Hepatic stellate cell (primary cell): ENCODE measurements around the gene IL12RB2.

ENCODE experiments used
- DNase-seq: peaks from one replicate; pipeline ENCODE4 v3.0.0; 2011; ENCODE audit warnings: low spot score

The IL12RB2 gene

DNA sequence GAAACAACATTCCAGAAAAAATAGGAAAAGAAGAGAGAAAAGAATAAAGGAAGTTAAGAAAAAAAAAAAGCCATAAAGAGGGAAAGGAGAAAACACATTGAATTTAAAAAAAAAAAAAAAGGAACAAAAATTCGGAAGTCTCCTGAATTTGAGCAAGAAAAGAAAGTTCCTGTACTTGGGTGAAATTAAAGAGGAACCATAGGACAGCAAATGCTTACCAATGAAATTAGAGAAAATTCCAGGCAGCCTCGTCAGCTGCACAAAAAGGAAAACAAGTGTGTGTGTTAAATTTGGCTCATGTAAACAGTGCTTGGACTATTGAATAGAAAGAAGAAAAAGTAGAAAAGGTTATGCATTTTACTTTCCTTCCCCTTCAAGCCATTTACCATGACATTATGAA, 4.9 kb downstream of the IL12RB2 start:
- no peak for DNase-seq

- no peak for DNase-seq
These were observed 6.4 kb downstream of the IL12RB2 start for GRCh38 chr1:67313934-67314671.

DNA sequence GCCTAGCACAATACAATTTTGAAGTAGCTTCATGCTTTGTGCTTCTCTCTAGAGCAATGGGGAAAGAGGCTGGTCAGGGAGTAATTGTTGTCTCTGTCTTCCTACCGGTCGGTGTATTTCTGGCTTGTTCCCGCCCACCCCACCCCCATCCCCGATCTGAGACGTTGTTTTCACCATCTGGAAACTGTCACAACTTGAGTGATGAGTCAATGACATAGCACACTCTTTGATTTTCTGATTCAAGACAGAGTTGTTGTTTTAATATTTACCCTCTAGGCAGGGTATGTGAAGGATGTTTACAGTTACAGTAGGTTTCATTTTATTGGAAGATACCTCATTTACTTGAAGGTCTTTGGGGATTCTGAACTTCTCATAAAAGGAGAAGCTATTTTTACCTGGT, 7.0 kb downstream of the IL12RB2 start:
- DNase-seq: no peak

GRCh38 chr1:67316180-67316902, 8.7 kb downstream of the IL12RB2 start:
- DNase-seq: no peak

DNA sequence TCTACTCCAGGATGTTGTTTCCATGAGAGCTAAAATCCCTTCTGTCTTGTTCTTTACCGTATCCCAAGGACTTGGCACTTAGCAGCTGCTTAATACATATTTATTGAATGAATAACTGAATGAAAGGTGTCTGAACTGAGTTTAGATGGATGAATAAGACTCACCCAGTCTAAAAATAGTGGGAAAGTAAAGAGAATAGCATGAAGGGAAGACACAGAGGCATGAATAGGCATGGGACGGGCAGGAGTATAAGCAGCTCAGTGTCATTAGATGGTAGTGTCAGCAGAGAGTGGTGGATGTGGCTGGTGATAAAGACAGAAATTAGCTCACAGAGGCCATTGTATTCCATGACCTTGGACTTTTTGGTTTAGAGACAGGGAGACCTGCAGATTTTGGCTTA, 9.2 kb downstream of the IL12RB2 start:
- no peak for DNase-seq

DNA sequence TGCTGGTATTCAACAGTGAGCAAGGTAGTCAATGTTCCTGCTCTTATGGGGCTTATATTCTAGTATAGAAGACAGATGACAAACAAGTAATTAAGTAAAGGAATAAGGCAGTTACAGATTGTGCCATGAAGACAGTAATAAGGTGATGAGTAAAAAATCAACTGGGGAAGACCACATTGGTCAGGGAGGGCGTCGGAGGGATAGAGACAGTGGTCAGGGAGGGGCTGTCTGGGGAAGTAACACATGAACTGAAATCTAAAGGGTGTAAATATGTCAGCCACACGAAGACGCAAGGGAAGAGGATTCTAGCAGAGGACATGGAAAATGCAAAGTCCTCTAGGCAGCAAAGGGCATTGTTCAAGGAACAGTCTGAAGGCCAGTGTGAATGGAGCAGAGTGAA, 10.1 kb downstream of the IL12RB2 start:
- no peak for DNase-seq

DNA sequence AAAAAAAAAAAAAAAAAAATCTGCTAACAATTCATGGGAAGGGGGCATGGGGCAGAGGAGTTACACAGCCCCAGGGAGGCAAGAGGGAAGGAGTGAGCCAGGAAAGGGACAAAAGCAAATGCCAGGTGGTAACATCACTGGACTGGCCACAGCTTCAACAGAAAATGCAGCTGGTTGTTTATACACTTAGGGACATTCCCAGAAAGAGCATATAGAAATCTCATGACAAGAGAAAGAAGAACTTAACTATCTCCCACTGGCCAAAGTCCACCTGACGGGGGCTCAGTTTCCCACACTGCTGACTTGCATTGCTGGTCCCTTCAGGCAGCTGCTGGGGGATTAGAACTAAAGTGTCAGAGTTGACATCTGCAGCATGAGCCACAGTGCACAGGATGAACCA, 14.8 kb downstream of the IL12RB2 start:
- DNase-seq: no peak

DNA sequence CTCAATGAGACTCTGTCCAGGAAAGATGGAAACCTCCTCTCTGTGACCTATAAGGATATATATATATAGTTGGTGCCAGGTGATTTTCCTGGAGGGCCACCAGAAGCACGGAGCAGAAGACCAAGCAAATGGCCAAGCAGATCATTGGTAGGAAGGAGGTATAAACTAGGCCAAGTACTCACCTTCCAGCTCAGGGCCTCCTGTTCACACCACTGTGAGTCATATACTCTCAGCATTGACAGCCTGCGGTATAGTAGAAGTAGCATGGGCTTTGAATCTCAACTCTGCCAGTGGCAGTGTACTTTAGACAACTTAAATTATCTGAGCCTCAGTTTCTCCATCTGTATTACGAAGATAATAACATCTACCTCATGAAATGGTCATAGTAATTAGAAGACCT, 15.4 kb downstream of the IL12RB2 start:
- no peak for DNase-seq

GRCh38 chr1:67324068-67324467, 16.4 kb downstream of the IL12RB2 start:
- DNase-seq: no peak

DNA sequence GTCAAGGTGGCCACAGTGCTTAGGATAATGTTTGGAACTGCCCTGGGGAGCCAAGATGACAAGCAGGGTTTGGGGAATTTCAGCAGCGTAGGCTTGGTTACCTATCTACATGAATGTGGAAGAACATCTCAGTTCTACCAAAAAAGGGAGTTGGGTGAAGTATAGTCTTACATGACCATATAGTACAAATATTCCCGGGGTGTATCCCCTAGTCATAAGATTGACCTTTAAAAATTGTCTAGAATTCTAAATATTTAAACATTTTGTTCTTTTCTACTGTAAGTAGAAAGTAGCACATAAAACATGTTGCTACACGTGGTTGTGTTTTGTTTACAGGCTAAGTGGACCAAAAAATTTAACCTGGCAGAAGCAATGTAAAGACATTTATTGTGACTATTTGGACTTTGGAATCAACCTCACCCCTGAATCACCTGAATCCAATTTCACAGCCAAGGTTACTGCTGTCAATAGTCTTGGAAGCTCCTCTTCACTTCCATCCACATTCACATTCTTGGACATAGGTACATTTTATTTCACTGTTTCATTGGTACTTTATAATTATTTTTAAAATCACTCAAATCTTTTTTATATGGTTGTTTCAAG, 20.3 kb downstream of the IL12RB2 start:
- DNase-seq: no peak

- no peak for DNase-seq
These were observed 25.2 kb downstream of the IL12RB2 start for GRCh38 chr1:67332653-67333529.

- no peak for DNase-seq
These were observed 25.9 kb downstream of the IL12RB2 start for GRCh38 chr1:67333603-67334002.

GRCh38 chr1:67335411-67335810, 27.7 kb downstream of the IL12RB2 start:
- no peak for DNase-seq

- no peak for DNase-seq
These were observed 28.5 kb downstream of the IL12RB2 start for GRCh38 chr1:67336157-67336556.

DNA sequence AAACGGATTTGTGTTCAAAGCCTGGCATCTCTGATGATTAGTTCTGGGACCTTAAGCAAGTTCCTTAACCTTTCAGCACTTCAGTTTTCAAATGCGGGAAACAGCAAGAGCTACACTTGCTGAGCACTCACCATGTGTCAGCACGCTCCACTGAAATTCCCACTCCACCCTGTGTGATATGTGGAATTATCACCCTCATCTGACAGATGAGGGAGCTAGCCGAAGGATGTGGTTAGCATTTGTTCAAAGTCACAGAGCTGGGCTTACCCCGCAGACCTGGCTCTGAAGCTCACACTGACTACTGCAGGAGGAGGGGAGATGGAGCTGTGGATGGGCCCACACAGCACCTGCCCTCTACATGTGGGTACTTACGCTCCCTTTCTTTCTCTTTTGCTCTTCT, 29.1 kb downstream of the IL12RB2 start:
- no peak for DNase-seq

- DNase-seq: no peak
These were observed 31.0 kb downstream of the IL12RB2 start for GRCh38 chr1:67338642-67339041.

DNA sequence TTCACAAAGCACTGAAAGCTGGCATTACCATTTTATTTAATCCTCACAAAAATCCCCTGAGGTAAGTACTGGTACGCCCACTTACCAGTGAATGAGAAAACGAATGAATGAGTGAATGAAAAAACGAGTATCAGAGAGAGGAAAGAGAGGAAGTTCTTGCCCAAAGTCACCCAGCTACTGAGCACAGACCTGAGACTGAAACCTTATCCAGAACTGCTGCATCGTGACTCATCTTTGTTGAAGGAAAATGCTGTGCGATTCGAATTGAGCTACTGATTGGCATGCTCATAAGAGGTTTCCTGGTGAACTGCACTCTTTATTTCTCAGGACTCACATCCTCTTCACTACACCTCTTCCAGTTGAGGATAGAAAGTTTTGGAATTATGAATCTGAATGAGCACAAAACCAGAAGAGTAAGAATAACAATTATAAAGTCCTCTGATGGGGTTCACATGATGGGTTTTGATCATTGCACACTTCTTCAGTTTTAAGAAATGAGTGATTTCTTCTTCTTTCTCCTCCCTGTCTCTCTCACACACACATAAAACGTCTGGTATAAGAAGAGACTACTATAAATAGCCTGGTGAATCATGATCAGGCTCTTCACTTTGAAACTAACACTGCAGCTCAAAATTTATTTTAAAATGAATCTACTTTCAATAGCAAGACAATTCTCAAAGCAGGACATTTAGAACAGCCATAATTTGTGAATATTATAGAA, 32.1 kb downstream of the IL12RB2 start:
- peak; percentile 46 for DNase-seq

GRCh38 chr1:67342076-67342890, 34.6 kb downstream of the IL12RB2 start:
- DNase-seq: no peak

- DNase-seq: no peak
These were observed 37.9 kb downstream of the IL12RB2 start for GRCh38 chr1:67345556-67345955.

DNA sequence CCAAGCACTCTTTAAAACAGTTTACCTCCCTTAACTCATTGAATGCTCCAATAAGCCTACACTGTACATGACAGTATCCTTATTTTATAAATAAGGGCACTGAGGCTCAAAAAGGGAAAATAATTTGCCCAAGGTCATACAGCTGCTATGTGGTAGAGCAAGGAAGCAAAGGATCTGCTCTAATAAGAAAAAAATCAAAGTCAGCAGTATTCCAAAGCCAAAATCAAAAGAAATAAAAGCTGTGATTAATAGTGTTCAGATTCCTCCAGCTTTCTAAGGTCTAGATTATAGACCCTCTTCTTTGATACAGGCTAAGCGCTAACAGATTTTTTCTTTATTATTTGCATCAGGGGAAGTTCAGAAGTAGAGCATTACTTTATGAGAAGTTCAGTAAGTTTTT, 39.3 kb downstream of the IL12RB2 start:
- DNase-seq: no peak
